HepG2 (cell line): ENCODE measurements around the gene TNFAIP2. TPM values are rescaled to one million over a fixed set of nuclear protein-coding genes. Genes with fewer than 3 reads are reported as not detected.

ENCODE experiments used
- KDM2A ChIP-seq: sonication (generic); formaldehyde crosslinking; IDR thresholded peaks from 2 replicates; pipeline ENCODE4 v1.4.0; 2020; ENCODE audit warnings: low read depth, missing genetic modification reagents, borderline replicate concordance
- NFYC ChIP-seq: IDR thresholded peaks from 2 replicates; pipeline ENCODE4 v1.6.1; 2016; ENCODE audit warnings: missing genetic modification reagents, missing compliant biosample characterization
- TOE1 ChIP-seq: sonication (generic); formaldehyde crosslinking; IDR thresholded peaks from 2 replicates; pipeline ENCODE4 v1.4.0; 2020; ENCODE audit warnings: mild to moderate bottlenecking, missing genetic modification reagents
- YEATS2 ChIP-seq: sonication (generic); formaldehyde crosslinking; IDR thresholded peaks from 2 replicates; pipeline ENCODE4 v1.4.0; 2020; ENCODE audit warnings: missing genetic modification reagents, borderline replicate concordance
- ZNF207 ChIP-seq: fragments of 450-650 bp; IDR thresholded peaks from 2 replicates; pipeline ENCODE4 v1.6.1; 2016; ENCODE audit warnings: antibody characterized with exemption, borderline replicate concordance
- ZNF251 ChIP-seq: sonication (generic); formaldehyde crosslinking; IDR thresholded peaks from 2 replicates; pipeline ENCODE4 v1.9.0; 2021; ENCODE audit warnings: mild to moderate bottlenecking, missing genetic modification reagents
- ZNF350 ChIP-seq: sonication (generic); formaldehyde crosslinking; IDR thresholded peaks from 2 replicates; pipeline ENCODE4 v1.4.0; 2020; ENCODE audit warnings: mild to moderate bottlenecking, low read depth, missing genetic modification reagents, borderline replicate concordance
- ZNF513 ChIP-seq: sonication (generic); formaldehyde crosslinking; conservative IDR thresholded peaks from 2 replicates; pipeline ENCODE4 v1.5.0; 2020; ENCODE audit warnings: missing genetic modification reagents
- polyA plus RNA-seq, 8 experiments: library from polyadenylated mRNA; depleted of rRNA in 3 of 8; stranded (reverse) in 7 of 8; unstranded in 1 of 8; fragments of >200 nt; fragmentation: Illumina TruSeq in 4 of 8; extraction: Trizol in 4 of 8; gene quantifications; 2 replicates each; pipeline versions ENCODE4 v1.2.1 to v1.2.3, GENCODE V29; 2011 to 2016; ENCODE audit warnings: low read depth in 4 of 8, missing spikeins in 1 of 8, mixed read lengths in 1 of 8; ENCODE audit not compliant: insufficient read depth in 1 of 8
- total RNA-seq, 5 experiments: library from RNA; depleted of rRNA; stranded (reverse); fragments of >200 nt; fragmentation: Illumina TruSeq; extraction: Trizol; gene quantifications; 2 replicates each; pipeline ENCODE4 v1.2.3, GENCODE V29; 2016; ENCODE audit warnings: low read depth in 1 of 5
- TF ChIP-seq, protein P1 (sequence below), 2 experiments: fragments of 450-650 bp in 1 of 2; sonication (generic) in 1 of 2; formaldehyde crosslinking in 1 of 2; IDR thresholded peaks; 2 replicates each; pipeline versions ENCODE4 v1.6.1 to v1.8.0; 2016 to 2022; ENCODE audit warnings: antibody characterized with exemption in 1 of 2, mild to moderate bottlenecking in 1 of 2, missing genetic modification reagents in 1 of 2
- TF ChIP-seq, protein P2 (sequence below): sonication (generic); formaldehyde crosslinking; IDR thresholded peaks from 2 replicates; pipeline ENCODE4 v1.4.0; 2020; ENCODE audit warnings: missing genetic modification reagents
- TF ChIP-seq, protein P3 (sequence below): sonication (generic); formaldehyde crosslinking; conservative IDR thresholded peaks from 2 replicates; pipeline ENCODE4 v1.4.0; 2020; ENCODE audit warnings: missing genetic modification reagents

Gene TNFAIP2
- total and polyA plus RNA-seq, 2 of the 13 experiments (the other 11 are each of a cell fraction or from before 2014, with no cell fraction given) = 0.46 to 1.5 TPM

- TF ChIP-seq, protein P1, sequence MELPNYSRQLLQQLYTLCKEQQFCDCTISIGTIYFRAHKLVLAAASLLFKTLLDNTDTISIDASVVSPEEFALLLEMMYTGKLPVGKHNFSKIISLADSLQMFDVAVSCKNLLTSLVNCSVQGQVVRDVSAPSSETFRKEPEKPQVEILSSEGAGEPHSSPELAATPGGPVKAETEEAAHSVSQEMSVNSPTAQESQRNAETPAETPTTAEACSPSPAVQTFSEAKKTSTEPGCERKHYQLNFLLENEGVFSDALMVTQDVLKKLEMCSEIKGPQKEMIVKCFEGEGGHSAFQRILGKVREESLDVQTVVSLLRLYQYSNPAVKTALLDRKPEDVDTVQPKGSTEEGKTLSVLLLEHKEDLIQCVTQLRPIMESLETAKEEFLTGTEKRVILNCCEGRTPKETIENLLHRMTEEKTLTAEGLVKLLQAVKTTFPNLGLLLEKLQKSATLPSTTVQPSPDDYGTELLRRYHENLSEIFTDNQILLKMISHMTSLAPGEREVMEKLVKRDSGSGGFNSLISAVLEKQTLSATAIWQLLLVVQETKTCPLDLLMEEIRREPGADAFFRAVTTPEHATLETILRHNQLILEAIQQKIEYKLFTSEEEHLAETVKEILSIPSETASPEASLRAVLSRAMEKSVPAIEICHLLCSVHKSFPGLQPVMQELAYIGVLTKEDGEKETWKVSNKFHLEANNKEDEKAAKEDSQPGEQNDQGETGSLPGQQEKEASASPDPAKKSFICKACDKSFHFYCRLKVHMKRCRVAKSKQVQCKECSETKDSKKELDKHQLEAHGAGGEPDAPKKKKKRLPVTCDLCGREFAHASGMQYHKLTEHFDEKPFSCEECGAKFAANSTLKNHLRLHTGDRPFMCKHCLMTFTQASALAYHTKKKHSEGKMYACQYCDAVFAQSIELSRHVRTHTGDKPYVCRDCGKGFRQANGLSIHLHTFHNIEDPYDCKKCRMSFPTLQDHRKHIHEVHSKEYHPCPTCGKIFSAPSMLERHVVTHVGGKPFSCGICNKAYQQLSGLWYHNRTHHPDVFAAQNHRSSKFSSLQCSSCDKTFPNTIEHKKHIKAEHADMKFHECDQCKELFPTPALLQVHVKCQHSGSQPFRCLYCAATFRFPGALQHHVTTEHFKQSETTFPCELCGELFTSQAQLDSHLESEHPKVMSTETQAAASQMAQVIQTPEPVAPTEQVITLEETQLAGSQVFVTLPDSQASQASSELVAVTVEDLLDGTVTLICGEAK (IDR thresholded peaks at IDR 0.05) = no peak
- TF ChIP-seq, protein P1 (CRISPR knock-in tag; IDR thresholded peaks at IDR 0.05) = no peak
- TF ChIP-seq, protein P2, sequence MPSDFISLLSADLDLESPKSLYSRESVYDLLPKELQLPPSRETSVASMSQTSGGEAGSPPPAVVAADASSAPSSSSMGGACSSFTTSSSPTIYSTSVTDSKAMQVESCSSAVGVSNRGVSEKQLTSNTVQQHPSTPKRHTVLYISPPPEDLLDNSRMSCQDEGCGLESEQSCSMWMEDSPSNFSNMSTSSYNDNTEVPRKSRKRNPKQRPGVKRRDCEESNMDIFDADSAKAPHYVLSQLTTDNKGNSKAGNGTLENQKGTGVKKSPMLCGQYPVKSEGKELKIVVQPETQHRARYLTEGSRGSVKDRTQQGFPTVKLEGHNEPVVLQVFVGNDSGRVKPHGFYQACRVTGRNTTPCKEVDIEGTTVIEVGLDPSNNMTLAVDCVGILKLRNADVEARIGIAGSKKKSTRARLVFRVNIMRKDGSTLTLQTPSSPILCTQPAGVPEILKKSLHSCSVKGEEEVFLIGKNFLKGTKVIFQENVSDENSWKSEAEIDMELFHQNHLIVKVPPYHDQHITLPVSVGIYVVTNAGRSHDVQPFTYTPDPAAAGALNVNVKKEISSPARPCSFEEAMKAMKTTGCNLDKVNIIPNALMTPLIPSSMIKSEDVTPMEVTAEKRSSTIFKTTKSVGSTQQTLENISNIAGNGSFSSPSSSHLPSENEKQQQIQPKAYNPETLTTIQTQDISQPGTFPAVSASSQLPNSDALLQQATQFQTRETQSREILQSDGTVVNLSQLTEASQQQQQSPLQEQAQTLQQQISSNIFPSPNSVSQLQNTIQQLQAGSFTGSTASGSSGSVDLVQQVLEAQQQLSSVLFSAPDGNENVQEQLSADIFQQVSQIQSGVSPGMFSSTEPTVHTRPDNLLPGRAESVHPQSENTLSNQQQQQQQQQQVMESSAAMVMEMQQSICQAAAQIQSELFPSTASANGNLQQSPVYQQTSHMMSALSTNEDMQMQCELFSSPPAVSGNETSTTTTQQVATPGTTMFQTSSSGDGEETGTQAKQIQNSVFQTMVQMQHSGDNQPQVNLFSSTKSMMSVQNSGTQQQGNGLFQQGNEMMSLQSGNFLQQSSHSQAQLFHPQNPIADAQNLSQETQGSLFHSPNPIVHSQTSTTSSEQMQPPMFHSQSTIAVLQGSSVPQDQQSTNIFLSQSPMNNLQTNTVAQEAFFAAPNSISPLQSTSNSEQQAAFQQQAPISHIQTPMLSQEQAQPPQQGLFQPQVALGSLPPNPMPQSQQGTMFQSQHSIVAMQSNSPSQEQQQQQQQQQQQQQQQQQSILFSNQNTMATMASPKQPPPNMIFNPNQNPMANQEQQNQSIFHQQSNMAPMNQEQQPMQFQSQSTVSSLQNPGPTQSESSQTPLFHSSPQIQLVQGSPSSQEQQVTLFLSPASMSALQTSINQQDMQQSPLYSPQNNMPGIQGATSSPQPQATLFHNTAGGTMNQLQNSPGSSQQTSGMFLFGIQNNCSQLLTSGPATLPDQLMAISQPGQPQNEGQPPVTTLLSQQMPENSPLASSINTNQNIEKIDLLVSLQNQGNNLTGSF (CRISPR knock-in tag) = no peak
- no peak for TF ChIP-seq ZNF207
- peak; percentile 46; the same call in 1 of the 2 replicates for TF ChIP-seq KDM2A (CRISPR knock-in tag)
- no peak for TF ChIP-seq ZNF513
- TF ChIP-seq YEATS2 = no peak
- no peak for TF ChIP-seq TOE1 (CRISPR knock-in tag)
- TF ChIP-seq, protein P3, sequence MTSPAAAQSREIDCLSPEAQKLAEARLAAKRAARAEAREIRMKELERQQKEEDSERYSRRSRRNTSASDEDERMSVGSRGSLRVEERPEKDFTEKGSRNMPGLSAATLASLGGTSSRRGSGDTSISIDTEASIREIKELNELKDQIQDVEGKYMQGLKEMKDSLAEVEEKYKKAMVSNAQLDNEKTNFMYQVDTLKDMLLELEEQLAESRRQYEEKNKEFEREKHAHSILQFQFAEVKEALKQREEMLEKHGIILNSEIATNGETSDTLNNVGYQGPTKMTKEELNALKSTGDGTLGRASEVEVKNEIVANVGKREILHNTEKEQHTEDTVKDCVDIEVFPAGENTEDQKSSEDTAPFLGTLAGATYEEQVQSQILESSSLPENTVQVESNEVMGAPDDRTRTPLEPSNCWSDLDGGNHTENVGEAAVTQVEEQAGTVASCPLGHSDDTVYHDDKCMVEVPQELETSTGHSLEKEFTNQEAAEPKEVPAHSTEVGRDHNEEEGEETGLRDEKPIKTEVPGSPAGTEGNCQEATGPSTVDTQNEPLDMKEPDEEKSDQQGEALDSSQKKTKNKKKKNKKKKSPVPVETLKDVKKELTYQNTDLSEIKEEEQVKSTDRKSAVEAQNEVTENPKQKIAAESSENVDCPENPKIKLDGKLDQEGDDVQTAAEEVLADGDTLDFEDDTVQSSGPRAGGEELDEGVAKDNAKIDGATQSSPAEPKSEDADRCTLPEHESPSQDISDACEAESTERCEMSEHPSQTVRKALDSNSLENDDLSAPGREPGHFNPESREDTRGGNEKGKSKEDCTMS (CRISPR knock-in tag) = no peak
- no peak for TF ChIP-seq ZNF350 (CRISPR knock-in tag)
- TF ChIP-seq ZNF251 (CRISPR knock-in tag) = no peak
- no peak for TF ChIP-seq NFYC (CRISPR knock-in tag)
Measured at GRCh38 chr14:103078420-103078749, 44.9 kb upstream of the TNFAIP2 start (continued).
